GM21717 (cell line): ENCODE results near the gene LACRT.
"Not testable (repeated sequence)": the region's sequence is repeated elsewhere in the genome, so short reads cannot be mapped to it uniquely, and the experiment has no call there.

ENCODE experiments used
- ATAC-seq: cut with Tn5 transposase; IDR thresholded peaks from one replicate; pipeline ENCODE4 v1.9.1; 2021; ENCODE audit warnings: mild to moderate bottlenecking, moderate library complexity; ENCODE audit not compliant: unreplicated experiment

The LACRT gene

GRCh38 chr12:54634795-54635194 is at the start of gene LACRT:
LACRT (minus strand) TSS chr12:54634895; CDS start chr12:54634841, 54 bp downstream.
- ATAC-seq = no peak

- ATAC-seq = no peak
These were observed 48.7 kb upstream of the LACRT start for GRCh38 chr12:54683398-54683797.

- ATAC-seq = no peak
These were observed 48.0 kb upstream of the LACRT start for GRCh38 chr12:54682674-54683073.

GRCh38 chr12:54680374-54680773 is 45.7 kb upstream of the LACRT start:
- peak; percentile 55 for ATAC-seq

GRCh38 chr12:54678131-54678530 is 43.4 kb upstream of the LACRT start:
- ATAC-seq = no peak

GRCh38 chr12:54667945-54668344 is 33.2 kb upstream of the LACRT start:
- ATAC-seq = no peak

- ATAC-seq = no peak
These were observed 31.3 kb upstream of the LACRT start for GRCh38 chr12:54666008-54666407.

GRCh38 chr12:54665022-54665635 is 30.4 kb upstream of the LACRT start:
- not testable (repeated sequence) for ATAC-seq

GRCh38 chr12:54663603-54664002 is 28.9 kb upstream of the LACRT start:
- no peak for ATAC-seq

- ATAC-seq = no peak
These were observed 27.3 kb upstream of the LACRT start for GRCh38 chr12:54662026-54662425.

- no peak for ATAC-seq
These were observed 26.4 kb upstream of the LACRT start for GRCh38 chr12:54661048-54661447.

- ATAC-seq = no peak
These were observed 25.7 kb upstream of the LACRT start for GRCh38 chr12:54660320-54660962.

GRCh38 chr12:54658306-54659264 is 23.9 kb upstream of the LACRT start:
- peak; percentile 70 for ATAC-seq

GRCh38 chr12:54657105-54657607 is 22.5 kb upstream of the LACRT start:
- peak; percentile 51 for ATAC-seq

- no peak for ATAC-seq
These were observed 20.2 kb upstream of the LACRT start for GRCh38 chr12:54654926-54655325.

GRCh38 chr12:54653025-54653424 is 18.3 kb upstream of the LACRT start:
- ATAC-seq = no peak

GRCh38 chr12:54650889-54651288 is 16.2 kb upstream of the LACRT start:
- ATAC-seq = no peak

- ATAC-seq = no peak
These were observed 15.7 kb upstream of the LACRT start for GRCh38 chr12:54650409-54650808.

- ATAC-seq = no peak
These were observed 15.1 kb upstream of the LACRT start for GRCh38 chr12:54649825-54650224.

GRCh38 chr12:54648265-54648664 is 13.6 kb upstream of the LACRT start, which contains the start of gene DCD:
DCD (minus strand) TSS chr12:54648365; CDS start chr12:54648303, 62 bp downstream.
- ATAC-seq = no peak

- ATAC-seq = no peak
These were observed 6.9 kb upstream of the LACRT start for GRCh38 chr12:54641554-54641953.
